SK-N-SH treated with all-trans-retinoic acid at 6 μM for 48 hours (cell line): ENCODE results near the gene NTNG1.

Source experiments
- ATAC-seq: fragments of 200-7000 bp; cut with Tn5 transposase; 3 replicates; pipeline ENCODE4 v1.9.1; 2020; ENCODE audit warnings: mild to moderate bottlenecking, moderate library complexity
- ARNTL ChIP-seq: fragments of 450-650 bp; formaldehyde crosslinking; IDR thresholded peaks from 2 replicates; pipeline ENCODE4 v1.5.0; 2020; ENCODE audit warnings: low read depth, mild to moderate bottlenecking, moderate library complexity, borderline replicate concordance
- BACH2 ChIP-seq: fragments of 250-450 bp; sonication (Bioruptor Pico); IDR thresholded peaks from 2 replicates; pipeline ENCODE4 v1.9.0; 2021; ENCODE audit warnings: mild to moderate bottlenecking, borderline replicate concordance
- CSDC2 ChIP-seq: fragments of 250-450 bp; sonication (Bioruptor Pico); IDR thresholded peaks from 2 replicates; pipeline ENCODE4 v1.5.0; 2020; ENCODE audit warnings: mild to moderate bottlenecking, moderate library complexity
- ESRRG ChIP-seq: fragments of 250-450 bp; sonication (Bioruptor Pico); IDR thresholded peaks from 2 replicates; pipeline ENCODE4 v1.6.1; 2021; ENCODE audit warnings: mild to moderate bottlenecking
- GLIS3 ChIP-seq: fragments of 250-450 bp; sonication (Bioruptor Pico); IDR thresholded peaks from 2 replicates; pipeline ENCODE4 v1.5.0; 2020; ENCODE audit warnings: mild to moderate bottlenecking, moderate library complexity
- ISL1 ChIP-seq: fragments of 250-450 bp; sonication (Bioruptor Pico); IDR thresholded peaks from 2 replicates; pipeline ENCODE4 v2.1.2; 2022; ENCODE audit warnings: mild to moderate bottlenecking, moderate library complexity
- OSR1 ChIP-seq: fragments of 250-450 bp; sonication (Bioruptor Pico); IDR thresholded peaks from 2 replicates; pipeline ENCODE4 v1.8.0; 2022; ENCODE audit warnings: moderate library complexity, mild to moderate bottlenecking, inconsistent platforms
- PPARA ChIP-seq: fragments of 250-450 bp; sonication (Bioruptor Pico); IDR thresholded peaks from 2 replicates; pipeline ENCODE4 v1.5.0; 2020; ENCODE audit warnings: mild to moderate bottlenecking, borderline replicate concordance
- RARB ChIP-seq: fragments of 250-450 bp; sonication (Bioruptor Pico); IDR thresholded peaks from 2 replicates; pipeline ENCODE4 v1.8.0; 2021; ENCODE audit warnings: mild to moderate bottlenecking, moderate library complexity
- SNAI2 ChIP-seq: fragments of 250-450 bp; sonication (Bioruptor Pico); IDR thresholded peaks from 2 replicates; pipeline ENCODE4 v1.5.0; 2020; ENCODE audit warnings: mild to moderate bottlenecking, moderate library complexity
- TCF4 ChIP-seq: fragments of 250-450 bp; sonication (Bioruptor Pico); IDR thresholded peaks from 2 replicates; pipeline ENCODE4 v1.8.0; 2021; ENCODE audit warnings: mild to moderate bottlenecking, moderate library complexity, borderline replicate concordance
- TOX ChIP-seq: fragments of 250-450 bp; sonication (Bioruptor Pico); IDR thresholded peaks from 2 replicates; pipeline ENCODE4 v1.8.0; 2021; ENCODE audit warnings: mild to moderate bottlenecking, moderate library complexity, borderline replicate concordance
- TSHZ2 ChIP-seq: fragments of 250-450 bp; sonication (Bioruptor Pico); IDR thresholded peaks from 2 replicates; pipeline ENCODE4 v1.5.0; 2020; ENCODE audit warnings: mild to moderate bottlenecking, moderate library complexity
- ZFP3 ChIP-seq: fragments of 250-450 bp; sonication (Bioruptor Pico); IDR thresholded peaks from 2 replicates; pipeline ENCODE4 v1.5.0; 2020; ENCODE audit warnings: mild to moderate bottlenecking, moderate library complexity
- ZNF565 ChIP-seq: fragments of 450-650 bp; formaldehyde crosslinking; conservative IDR thresholded peaks from 2 replicates; pipeline ENCODE4 v1.5.0; 2020; ENCODE audit warnings: low read depth, mild to moderate bottlenecking, moderate library complexity
- ZNF70 ChIP-seq: fragments of 450-650 bp; formaldehyde crosslinking; IDR thresholded peaks from 2 replicates; pipeline ENCODE4 v1.5.0; 2020; ENCODE audit warnings: mild to moderate bottlenecking, moderate library complexity
- ZNF8 ChIP-seq: fragments of 450-650 bp; formaldehyde crosslinking; IDR thresholded peaks from 2 replicates; pipeline ENCODE4 v1.5.0; 2020; ENCODE audit warnings: mild to moderate bottlenecking, moderate library complexity
- TF ChIP-seq, protein P1 (sequence below): fragments of 250-450 bp; sonication (Bioruptor Pico); IDR thresholded peaks from 2 replicates; pipeline ENCODE4 v1.8.0; 2020; ENCODE audit warnings: mild to moderate bottlenecking, moderate library complexity, borderline replicate concordance
- TF ChIP-seq, protein P2 (sequence below): fragments of 250-450 bp; sonication (Bioruptor Pico); IDR thresholded peaks from 2 replicates; pipeline ENCODE4 v1.8.0; 2021; ENCODE audit warnings: low read depth, mild to moderate bottlenecking, moderate library complexity, borderline replicate concordance
- TF ChIP-seq, protein P3 (sequence below): fragments of 250-450 bp; sonication (Bioruptor Pico); IDR thresholded peaks from 2 replicates; pipeline ENCODE4 v1.5.1; 2021; ENCODE audit warnings: mild to moderate bottlenecking, moderate library complexity

NTNG1 gene

GRCh38 chr1:107481756-107482384 lies 341.0 kb downstream of the NTNG1 start:
- no peak for ATAC-seq
- TF ChIP-seq ZNF70 (CRISPR knock-in tag) (no peak), ARNTL (no peak), BACH2 (CRISPR knock-in tag) (no peak), ESRRG (CRISPR knock-in tag) (no peak), SNAI2 (CRISPR knock-in tag) (no peak), ZNF8 (no peak), PPARA (CRISPR knock-in tag) (no peak), ZNF565 (CRISPR knock-in tag) (no peak), ZFP3 (no peak), ISL1 (CRISPR knock-in tag) (no peak), GLIS3 (no peak)
- TF ChIP-seq, protein P1, sequence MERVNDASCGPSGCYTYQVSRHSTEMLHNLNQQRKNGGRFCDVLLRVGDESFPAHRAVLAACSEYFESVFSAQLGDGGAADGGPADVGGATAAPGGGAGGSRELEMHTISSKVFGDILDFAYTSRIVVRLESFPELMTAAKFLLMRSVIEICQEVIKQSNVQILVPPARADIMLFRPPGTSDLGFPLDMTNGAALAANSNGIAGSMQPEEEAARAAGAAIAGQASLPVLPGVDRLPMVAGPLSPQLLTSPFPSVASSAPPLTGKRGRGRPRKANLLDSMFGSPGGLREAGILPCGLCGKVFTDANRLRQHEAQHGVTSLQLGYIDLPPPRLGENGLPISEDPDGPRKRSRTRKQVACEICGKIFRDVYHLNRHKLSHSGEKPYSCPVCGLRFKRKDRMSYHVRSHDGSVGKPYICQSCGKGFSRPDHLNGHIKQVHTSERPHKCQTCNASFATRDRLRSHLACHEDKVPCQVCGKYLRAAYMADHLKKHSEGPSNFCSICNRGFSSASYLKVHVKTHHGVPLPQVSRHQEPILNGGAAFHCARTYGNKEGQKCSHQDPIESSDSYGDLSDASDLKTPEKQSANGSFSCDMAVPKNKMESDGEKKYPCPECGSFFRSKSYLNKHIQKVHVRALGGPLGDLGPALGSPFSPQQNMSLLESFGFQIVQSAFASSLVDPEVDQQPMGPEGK (CRISPR knock-in tag) = no peak
- TF ChIP-seq, protein P2, sequence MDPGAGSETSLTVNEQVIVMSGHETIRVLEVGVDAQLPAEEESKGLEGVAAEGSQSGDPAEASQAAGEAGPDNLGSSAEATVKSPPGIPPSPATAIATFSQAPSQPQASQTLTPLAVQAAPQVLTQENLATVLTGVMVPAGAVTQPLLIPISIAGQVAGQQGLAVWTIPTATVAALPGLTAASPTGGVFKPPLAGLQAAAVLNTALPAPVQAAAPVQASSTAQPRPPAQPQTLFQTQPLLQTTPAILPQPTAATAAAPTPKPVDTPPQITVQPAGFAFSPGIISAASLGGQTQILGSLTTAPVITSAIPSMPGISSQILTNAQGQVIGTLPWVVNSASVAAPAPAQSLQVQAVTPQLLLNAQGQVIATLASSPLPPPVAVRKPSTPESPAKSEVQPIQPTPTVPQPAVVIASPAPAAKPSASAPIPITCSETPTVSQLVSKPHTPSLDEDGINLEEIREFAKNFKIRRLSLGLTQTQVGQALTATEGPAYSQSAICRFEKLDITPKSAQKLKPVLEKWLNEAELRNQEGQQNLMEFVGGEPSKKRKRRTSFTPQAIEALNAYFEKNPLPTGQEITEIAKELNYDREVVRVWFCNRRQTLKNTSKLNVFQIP (CRISPR knock-in tag) = no peak

DNA sequence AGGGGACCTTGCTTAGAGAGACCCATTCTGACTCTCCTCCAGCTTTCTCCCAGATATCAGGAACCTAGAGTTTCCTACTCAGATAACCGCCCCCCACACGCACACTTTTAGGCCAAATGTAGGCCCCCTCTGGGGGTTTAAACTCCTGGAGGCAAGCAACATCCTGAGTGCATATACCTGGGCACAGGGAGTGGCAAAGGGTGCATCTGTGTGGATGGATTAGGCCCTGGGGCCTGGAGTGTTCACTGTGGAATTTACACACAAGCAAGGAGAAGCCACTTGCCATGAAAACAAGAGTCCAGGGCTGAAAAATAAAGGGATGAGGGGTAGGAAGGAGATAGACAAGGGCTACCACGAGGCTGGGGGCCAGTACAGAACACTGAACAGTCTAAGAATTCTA lies 343.1 kb downstream of the NTNG1 start:
- ATAC-seq = no peak
- TF ChIP-seq, protein P3, sequence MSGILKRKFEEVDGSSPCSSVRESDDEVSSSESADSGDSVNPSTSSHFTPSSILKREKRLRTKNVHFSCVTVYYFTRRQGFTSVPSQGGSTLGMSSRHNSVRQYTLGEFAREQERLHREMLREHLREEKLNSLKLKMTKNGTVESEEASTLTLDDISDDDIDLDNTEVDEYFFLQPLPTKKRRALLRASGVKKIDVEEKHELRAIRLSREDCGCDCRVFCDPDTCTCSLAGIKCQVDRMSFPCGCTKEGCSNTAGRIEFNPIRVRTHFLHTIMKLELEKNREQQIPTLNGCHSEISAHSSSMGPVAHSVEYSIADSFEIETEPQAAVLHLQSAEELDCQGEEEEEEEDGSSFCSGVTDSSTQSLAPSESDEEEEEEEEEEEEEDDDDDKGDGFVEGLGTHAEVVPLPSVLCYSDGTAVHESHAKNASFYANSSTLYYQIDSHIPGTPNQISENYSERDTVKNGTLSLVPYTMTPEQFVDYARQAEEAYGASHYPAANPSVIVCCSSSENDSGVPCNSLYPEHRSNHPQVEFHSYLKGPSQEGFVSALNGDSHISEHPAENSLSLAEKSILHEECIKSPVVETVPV (CRISPR knock-in tag) = no peak

DNA sequence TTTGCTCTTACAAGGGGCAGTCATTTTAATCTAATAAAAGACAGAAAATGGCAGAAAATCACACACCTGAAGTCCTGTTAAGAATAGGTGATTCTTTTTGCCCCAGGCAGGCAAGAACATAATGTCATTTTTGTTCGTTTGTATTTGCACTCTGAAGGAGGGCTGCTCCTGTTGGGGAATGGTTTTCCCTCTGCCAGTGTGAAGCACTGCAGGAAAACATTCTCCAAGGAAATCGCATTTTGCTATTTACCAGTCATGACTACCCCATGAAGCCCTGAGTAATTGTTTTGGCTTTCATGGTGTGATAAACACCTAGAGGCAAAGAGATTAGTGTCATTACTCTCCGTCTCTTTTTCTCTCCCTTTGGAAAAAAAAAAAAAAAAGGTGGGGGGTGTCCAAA lies 345.5 kb downstream of the NTNG1 start:
- TF ChIP-seq TSHZ2 (no peak), CSDC2 (no peak), TCF4 (no peak), TOX (CRISPR knock-in tag) (no peak), RARB (CRISPR knock-in tag) (no peak), OSR1 (CRISPR knock-in tag) (no peak), ESRRG (CRISPR knock-in tag) (no peak), ISL1 (CRISPR knock-in tag) (no peak), ZNF70 (CRISPR knock-in tag) (no peak), ZFP3 (no peak), ARNTL (no peak)
- TF ChIP-seq, protein P3 (CRISPR knock-in tag) = no peak
- TF ChIP-seq, protein P1 (CRISPR knock-in tag) = no peak
- no peak for ATAC-seq
